ENCODE data around the gene VPS39. TPM values are rescaled to one million over a fixed set of nuclear protein-coding genes. Genes with fewer than 3 reads are reported as not detected.

Gene VPS39
- polyA plus RNA-seq, 6 donors from 2014 or later: 14.9 to 42.7 (median 28.9) TPM

- H3K4me3 Mint-ChIP-seq: no peak overlapping the region
- peaks cover 15 to 42% of the 10 kb centered on the region in 2 donors for H3K36me3 Mint-ChIP-seq
- no peaks in the 10 kb centered on the region for H3K27me3 Mint-ChIP-seq
- no peak for ATAC-seq (ENCODE audit: low read depth in 2 of 2)
- H3K4me1 Mint-ChIP-seq: peaks cover 0 to 5% (median 0%) of the 10 kb centered on the region in 3 donors
- H3K9me3 Mint-ChIP-seq: no peaks in the 10 kb centered on the region
- DNase-seq: no peak
- H3K27ac Mint-ChIP-seq: peak overlapping the region in 1 of 6 donors; percentile 9
These were observed 17.7 kb downstream of the VPS39 start for GRCh38 chr15:42190370-42190769.

- H3K27ac Mint-ChIP-seq: no peak overlapping the region
- DNase-seq (no peak), ATAC-seq (ENCODE audit: low read depth in 2 of 2) (no peak)
- no peak overlapping the region for H3K4me3 Mint-ChIP-seq
- no peaks in the 10 kb centered on the region for H3K9me3 Mint-ChIP-seq
- H3K36me3 Mint-ChIP-seq: peaks cover 31 to 64% of the 10 kb centered on the region in 2 donors
- H3K27me3 Mint-ChIP-seq: no peaks in the 10 kb centered on the region
- H3K4me1 Mint-ChIP-seq: peaks cover 0 to 11% (median 7%) of the 10 kb centered on the region in 3 donors
These were observed 22.3 kb downstream of the VPS39 start for GRCh38 chr15:42185801-42186200.

GRCh38 chr15:42184736-42185135 is 23.4 kb downstream of the VPS39 start:
- ATAC-seq (ENCODE audit: low read depth in 2 of 2) (no peak), DNase-seq (no peak)
- peaks cover 0 to 11% (median 7%) of the 10 kb centered on the region in 3 donors for H3K4me1 Mint-ChIP-seq
- H3K36me3 Mint-ChIP-seq: peaks cover 24 to 59% of the 10 kb centered on the region in 2 donors
- no peak overlapping the region for H3K4me3 Mint-ChIP-seq
- peak overlapping the region in 2 of 6 donors; percentile 83 to 91 for H3K27ac Mint-ChIP-seq
- H3K27me3 Mint-ChIP-seq: no peaks in the 10 kb centered on the region
- H3K9me3 Mint-ChIP-seq: no peaks in the 10 kb centered on the region

GRCh38 chr15:42184296-42184695 is 23.8 kb downstream of the VPS39 start:
- peak overlapping the region in 2 of 6 donors; percentile 83 to 91 for H3K27ac Mint-ChIP-seq
- peaks cover 24 to 58% of the 10 kb centered on the region in 2 donors for H3K36me3 Mint-ChIP-seq
- H3K4me1 Mint-ChIP-seq: peaks cover 0 to 11% (median 7%) of the 10 kb centered on the region in 3 donors
- no peak overlapping the region for H3K4me3 Mint-ChIP-seq
- peak; percentile 2 for DNase-seq
- no peak for ATAC-seq (ENCODE audit: low read depth in 2 of 2)
- no peaks in the 10 kb centered on the region for H3K9me3 Mint-ChIP-seq
- H3K27me3 Mint-ChIP-seq: no peaks in the 10 kb centered on the region

GRCh38 chr15:42182961-42183360 is 25.1 kb downstream of the VPS39 start:
- ATAC-seq (ENCODE audit: low read depth in 2 of 2): no peak
- Mint-ChIP-seq H3K27ac (peak overlapping the region in 1 of 6 donors; percentile 47), H3K4me1 (peaks cover 0 to 11% (median 7%) of the 10 kb centered on the region in 3 donors)

GRCh38 chr15:42182328-42182886 is 25.7 kb downstream of the VPS39 start:
- peaks cover 0 to 11% (median 7%) of the 10 kb centered on the region in 3 donors for H3K4me1 Mint-ChIP-seq
- H3K27ac Mint-ChIP-seq: peak overlapping the region in 1 of 6 donors; percentile 54
- H3K36me3 Mint-ChIP-seq: peaks cover 17 to 56% of the 10 kb centered on the region in 2 donors
- H3K4me3 Mint-ChIP-seq: no peak overlapping the region
- ATAC-seq (ENCODE audit: low read depth in 2 of 2) (no peak), DNase-seq (no peak)
- no peaks in the 10 kb centered on the region for H3K27me3 Mint-ChIP-seq
- H3K9me3 Mint-ChIP-seq: no peaks in the 10 kb centered on the region

More at GRCh38 chr15:42182961-42183360, 25.1 kb downstream of the VPS39 start:
- H3K9me3 Mint-ChIP-seq: no peaks in the 10 kb centered on the region
- H3K27me3 Mint-ChIP-seq: no peaks in the 10 kb centered on the region
- H3K36me3 Mint-ChIP-seq: peaks cover 21 to 57% of the 10 kb centered on the region in 2 donors
- no peak for DNase-seq
- H3K4me3 Mint-ChIP-seq: no peak overlapping the region

- H3K4me3 Mint-ChIP-seq: no peak overlapping the region
- no peaks in the 10 kb centered on the region for H3K9me3 Mint-ChIP-seq
- no peak overlapping the region for H3K27ac Mint-ChIP-seq
- H3K27me3 Mint-ChIP-seq: no peaks in the 10 kb centered on the region
- no peaks in the 10 kb centered on the region for H3K4me1 Mint-ChIP-seq
- H3K36me3 Mint-ChIP-seq: peaks cover 31 to 42% of the 10 kb centered on the region in 2 donors
- DNase-seq: no peak
- ATAC-seq (ENCODE audit: low read depth in 2 of 2): no peak
These were observed 30.0 kb downstream of the VPS39 start for GRCh38 chr15:42178056-42178455.

- ATAC-seq (ENCODE audit: low read depth in 2 of 2): no peak
- H3K27ac Mint-ChIP-seq: peak overlapping the region in 1 of 6 donors; percentile 18
- no peak for DNase-seq
- H3K4me1 Mint-ChIP-seq: peaks cover 9 to 12% (median 11%) of the 10 kb centered on the region in 3 donors
- H3K36me3 Mint-ChIP-seq: peaks cover 36 to 43% of the 10 kb centered on the region in 2 donors
- no peak overlapping the region for H3K4me3 Mint-ChIP-seq
- no peaks in the 10 kb centered on the region for H3K27me3 Mint-ChIP-seq
- H3K9me3 Mint-ChIP-seq: no peaks in the 10 kb centered on the region
These were observed 32.4 kb downstream of the VPS39 start for GRCh38 chr15:42175671-42176070.

- H3K27ac Mint-ChIP-seq: peak overlapping the region in 4 of 6 donors; percentile 39 to 80 (median 63)
- H3K9me3 Mint-ChIP-seq: no peaks in the 10 kb centered on the region
- peaks cover 9 to 12% (median 11%) of the 10 kb centered on the region in 3 donors for H3K4me1 Mint-ChIP-seq
- ATAC-seq (ENCODE audit: low read depth in 2 of 2): no peak
- DNase-seq: no peak
- H3K27me3 Mint-ChIP-seq: no peaks in the 10 kb centered on the region
- no peak overlapping the region for H3K4me3 Mint-ChIP-seq
- H3K36me3 Mint-ChIP-seq: peaks cover 26 to 43% of the 10 kb centered on the region in 2 donors
These were observed 35.6 kb downstream of the VPS39 start for GRCh38 chr15:42172475-42172874.

- no peaks in the 10 kb centered on the region for H3K27me3 Mint-ChIP-seq
- peaks cover 33 to 43% of the 10 kb centered on the region in 2 donors for H3K36me3 Mint-ChIP-seq
- DNase-seq (no peak), ATAC-seq (ENCODE audit: low read depth in 2 of 2) (no peak)
- H3K4me1 Mint-ChIP-seq: peaks cover 9 to 12% (median 11%) of the 10 kb centered on the region in 3 donors
- peak overlapping the region in 1 of 8 donors; percentile 59 for H3K4me3 Mint-ChIP-seq
- H3K9me3 Mint-ChIP-seq: no peaks in the 10 kb centered on the region
- H3K27ac Mint-ChIP-seq: peak overlapping the region in 5 of 6 donors; percentile 39 to 81 (median 76)
These were observed 36.3 kb downstream of the VPS39 start for GRCh38 chr15:42171795-42172194.

GRCh38 chr15:42171122-42171521 is 37.0 kb downstream of the VPS39 start:
- H3K27ac Mint-ChIP-seq: peak overlapping the region in 2 of 6 donors; percentile 39 to 51
- DNase-seq (no peak), ATAC-seq (ENCODE audit: low read depth in 2 of 2) (peak; percentile 25 to 30)
- no peaks in the 10 kb centered on the region for H3K27me3 Mint-ChIP-seq
- peak overlapping the region in 1 of 8 donors; percentile 6 for H3K4me3 Mint-ChIP-seq
- no peaks in the 10 kb centered on the region for H3K9me3 Mint-ChIP-seq
- peaks cover 9 to 12% (median 11%) of the 10 kb centered on the region in 3 donors for H3K4me1 Mint-ChIP-seq
- H3K36me3 Mint-ChIP-seq: peaks cover 33 to 48% of the 10 kb centered on the region in 2 donors

- Mint-ChIP-seq H3K27ac (peak overlapping the region in 1 of 6 donors; percentile 20), H3K36me3 (peaks cover 16 to 28% of the 10 kb centered on the region in 2 donors), H3K4me3 (no peak overlapping the region), H3K4me1 (peaks cover 4 to 5% (median 4%) of the 10 kb centered on the region in 3 donors), H3K9me3 (no peaks in the 10 kb centered on the region), H3K27me3 (no peaks in the 10 kb centered on the region)
- DNase-seq (no peak), ATAC-seq (ENCODE audit: low read depth in 2 of 2) (no peak)
These were observed 41.7 kb downstream of the VPS39 start for GRCh38 chr15:42166225-42166940.

GRCh38 chr15:42165106-42165505 is 43.0 kb downstream of the VPS39 start:
- no peaks in the 10 kb centered on the region for H3K27me3 Mint-ChIP-seq
- no peaks in the 10 kb centered on the region for H3K9me3 Mint-ChIP-seq
- no peak overlapping the region for H3K4me3 Mint-ChIP-seq
- peaks cover 15 to 29% of the 10 kb centered on the region in 2 donors for H3K36me3 Mint-ChIP-seq
- no peak for DNase-seq
- no peak overlapping the region for H3K27ac Mint-ChIP-seq
- ATAC-seq (ENCODE audit: low read depth in 2 of 2): no peak
- no peaks in the 10 kb centered on the region for H3K4me1 Mint-ChIP-seq
